H9 (cell line): ENCODE results near the gene ISM2. TPM values are rescaled to one million over a fixed set of nuclear protein-coding genes. Genes with fewer than 3 reads are reported as not detected.

Experiments used
- DNase-seq: peaks from one replicate; pipeline ENCODE4 v3.0.0-alpha.2; 2017
- H2AFZ ChIP-seq: one replicate; pipeline ENCODE4 v1.6.1; 2013; ENCODE audit warnings: mild to moderate bottlenecking, low read length, control low read depth, moderate library complexity
- H2AK5ac ChIP-seq: 2 replicates; pipeline ENCODE4 v1.6.1; 2013; ENCODE audit warnings: low read length, control low read depth, mixed read lengths; ENCODE audit not compliant: insufficient read length
- H2BK120ac ChIP-seq: one replicate; pipeline ENCODE4 v1.6.1; 2013; ENCODE audit warnings: low read depth, mild to moderate bottlenecking, low read length, control low read depth, inconsistent platforms; ENCODE audit not compliant: poor library complexity, severe bottlenecking
- H2BK12ac ChIP-seq: 2 replicates; pipeline ENCODE4 v1.6.1; 2013; ENCODE audit warnings: low read length, control low read depth, mixed read lengths, low read depth; ENCODE audit not compliant: insufficient read length
- H2BK15ac ChIP-seq: 2 replicates; pipeline ENCODE4 v1.6.1; 2013; ENCODE audit warnings: low read depth, low read length, control low read depth
- H2BK20ac ChIP-seq: one replicate; pipeline ENCODE4 v1.6.1; 2013; ENCODE audit warnings: low read depth, mild to moderate bottlenecking, low read length, control low read depth, inconsistent platforms; ENCODE audit not compliant: poor library complexity, severe bottlenecking
- H2BK5ac ChIP-seq: 2 replicates; pipeline ENCODE4 v1.6.1; 2013; ENCODE audit warnings: low read length, control low read depth, mixed read lengths; ENCODE audit not compliant: insufficient read length
- H3K14ac ChIP-seq: 2 replicates; pipeline ENCODE4 v1.6.1; 2013; ENCODE audit warnings: low read length, control low read depth; ENCODE audit not compliant: insufficient read depth
- H3K18ac ChIP-seq: 2 replicates; pipeline ENCODE4 v1.6.1; 2013; ENCODE audit warnings: low read depth, mild to moderate bottlenecking, mixed read lengths, low read length, control low read depth; ENCODE audit not compliant: insufficient read length
- H3K23ac ChIP-seq: 2 replicates; pipeline ENCODE4 v1.6.1; 2013; ENCODE audit warnings: low read length, control low read depth, mixed read lengths, low read depth; ENCODE audit not compliant: insufficient read length
- H3K23me2 ChIP-seq: 2 replicates; pipeline ENCODE4 v1.6.1; 2013; ENCODE audit warnings: low read depth, mild to moderate bottlenecking, mixed read lengths, low read length, control low read depth; ENCODE audit not compliant: insufficient read length, poor library complexity, severe bottlenecking
- H3K27ac ChIP-seq: 2 replicates; pipeline ENCODE4 v1.5.1; 2013; ENCODE audit warnings: low read length, control low read depth, mixed read lengths, low read depth; ENCODE audit not compliant: insufficient read length
- H3K27me3 ChIP-seq: 2 replicates; pipeline ENCODE4 v1.6.1; 2013; ENCODE audit warnings: low read length, control low read depth, inconsistent platforms; ENCODE audit not compliant: insufficient read depth
- H3K4ac ChIP-seq: 2 replicates; pipeline ENCODE4 v1.6.1; 2013; ENCODE audit warnings: low read depth, mild to moderate bottlenecking, control low read depth, inconsistent platforms, low read length, moderate library complexity
- H3K4me1 ChIP-seq: 2 replicates; pipeline ENCODE4 v1.6.1; 2013; ENCODE audit warnings: low read length, control low read depth, inconsistent platforms; ENCODE audit not compliant: insufficient read depth
- H3K4me2 ChIP-seq: 2 replicates; pipeline ENCODE4 v1.6.1; 2013; ENCODE audit warnings: low read length, control low read depth, mixed read lengths; ENCODE audit not compliant: insufficient read length, insufficient read depth
- H3K56ac ChIP-seq: 2 replicates; pipeline ENCODE4 v1.6.1; 2013; ENCODE audit warnings: low read depth, mild to moderate bottlenecking, mixed read lengths, low read length, control low read depth; ENCODE audit not compliant: insufficient read length
- H3K79me1 ChIP-seq: 2 replicates; pipeline ENCODE4 v1.6.1; 2013; ENCODE audit warnings: low read depth, mild to moderate bottlenecking, moderate library complexity, low read length, control low read depth, inconsistent platforms; ENCODE audit not compliant: insufficient read depth, poor library complexity, severe bottlenecking
- H3K79me2 ChIP-seq: 2 replicates; pipeline ENCODE4 v1.6.1; 2013; ENCODE audit warnings: low read length, control low read depth, inconsistent platforms; ENCODE audit not compliant: insufficient read depth
- H3K9ac ChIP-seq: 2 replicates; pipeline ENCODE4 v1.6.1; 2013; ENCODE audit warnings: low read length, control low read depth, mixed read lengths; ENCODE audit not compliant: insufficient read length; ENCODE audit errors: extremely low read depth
- H3K9me3 ChIP-seq: one replicate; pipeline ENCODE4 v1.6.1; 2013; ENCODE audit warnings: low read depth, low read length, inconsistent platforms; ENCODE audit not compliant: control insufficient read depth
- H3T11ph ChIP-seq: one replicate; pipeline ENCODE4 v1.6.1; 2013; ENCODE audit warnings: mild to moderate bottlenecking, low read length, control low read depth, inconsistent platforms
- H4K20me1 ChIP-seq: one replicate; pipeline ENCODE4 v1.6.1; 2013; ENCODE audit not compliant: control insufficient read depth, insufficient read length, insufficient read depth
- H4K5ac ChIP-seq: 2 replicates; pipeline ENCODE4 v1.6.1; 2013; ENCODE audit warnings: low read depth, mild to moderate bottlenecking, mixed read lengths, low read length, control low read depth; ENCODE audit not compliant: insufficient read length
- H4K8ac ChIP-seq: replicated peaks from 2 replicates; pipeline ENCODE4 v1.6.1; 2013; ENCODE audit warnings: low read length, control low read depth, mixed read lengths, low read depth; ENCODE audit not compliant: insufficient read length
- H4K91ac ChIP-seq: 2 replicates; pipeline ENCODE4 v1.6.1; 2013; ENCODE audit warnings: low read depth, mild to moderate bottlenecking, moderate library complexity, mixed read lengths, low read length, control low read depth; ENCODE audit not compliant: insufficient read length
- H3K27ac Mint-ChIP-seq, 3 experiments: 2 replicates in 2 of 3; 3 replicates in 1 of 3; pipeline ENCODE4 v1.8.0; 2020 to 2021; ENCODE audit warnings: mixed read lengths in 3 of 3, mild to moderate bottlenecking in 1 of 3, moderate library complexity in 1 of 3
- H3K27me3 Mint-ChIP-seq: 2 replicates; pipeline ENCODE4 v1.8.0; 2021; ENCODE audit warnings: low read depth, mild to moderate bottlenecking, moderate library complexity, mixed read lengths
- H3K36me3 Mint-ChIP-seq, 3 experiments: 2 replicates in 2 of 3; 3 replicates in 1 of 3; pipeline ENCODE4 v1.8.0; 2020 to 2021; ENCODE audit warnings: low read depth in 3 of 3, mixed read lengths in 3 of 3; ENCODE audit not compliant: insufficient read depth in 1 of 3
- H3K4me1 Mint-ChIP-seq, 2 experiments: 2 replicates each; pipeline ENCODE4 v1.8.0; 2020; ENCODE audit warnings: mixed read lengths in 2 of 2
- H3K4me3 Mint-ChIP-seq, 2 experiments: 2 replicates in 1 of 2; 3 replicates in 1 of 2; pipeline ENCODE4 v1.8.0; 2020 to 2021; ENCODE audit warnings: mild to moderate bottlenecking in 2 of 2, mixed read lengths in 2 of 2, moderate library complexity in 1 of 2
- H3K9me3 Mint-ChIP-seq, 2 experiments: 2 replicates in 1 of 2; 3 replicates in 1 of 2; pipeline ENCODE4 v1.8.0; 2020; ENCODE audit warnings: mild to moderate bottlenecking in 2 of 2, mixed read lengths in 2 of 2, moderate library complexity in 1 of 2
- WGBS: extraction: QIAGEN DNeasy Blood & Tissue Kit; methylation state at CpG from one replicate; pipeline ENCODE4 v1.1.7; 2013; ENCODE audit warnings: missing lambda C conversion rate, low lambda C conversion rate, mixed read lengths; ENCODE audit not compliant: insufficient read length; ENCODE audit errors: extremely low coverage; 5-methylcytosine and 5-hydroxymethylcytosine counted together
- total RNA-seq: library from RNA; stranded (reverse); gene quantifications from 2 replicates; pipeline ENCODE4 v1.2.1, GENCODE V29; 2021
- TF ChIP-seq, protein P1 (sequence below): fragments of 200-600 bp; sonication (generic); conservative IDR thresholded peaks from 3 replicates; pipeline ENCODE4 v1.8.0; 2021; ENCODE audit warnings: antibody characterized with exemption, mild to moderate bottlenecking

Gene ISM2
- total RNA-seq, 1 experiment from 2014 or later, result 0.39 TPM

- Histone ChIP-seq H2AK5ac (no peak within 1 kb of the TSS), H2BK15ac (no peak within 1 kb of the TSS), H2AFZ (peak within 1 kb of the TSS; percentile 94), H2BK120ac (peak within 1 kb of the TSS; percentile 82), H4K20me1 (no peaks in the 10 kb centered on the region), H3K4me1 (no peaks in the 10 kb centered on the region; the same call in 1 of the 2 replicates), H3K4me2 (peak within 1 kb of the TSS; percentile 89), H3K56ac (no peak within 1 kb of the TSS), H3K27me3 (no peaks in the 10 kb centered on the region), H3K79me2 (peaks cover 13% of the 10 kb centered on the region; the same call in 1 of the 2 replicates), H3K9ac (peak within 1 kb of the TSS; percentile 89), H3K9me3 (no peaks in the 10 kb centered on the region), H3K79me1 (peaks cover 7% of the 10 kb centered on the region), H4K5ac (no peak within 1 kb of the TSS), H4K91ac (no peak within 1 kb of the TSS), H3K18ac (peak within 1 kb of the TSS; percentile 91), H3K27ac (peak within 1 kb of the TSS; percentile 39), H3T11ph (no peak within 1 kb of the TSS), H2BK5ac (peak within 1 kb of the TSS; percentile 73), H3K23ac (no peak within 1 kb of the TSS), H3K14ac (peak within 1 kb of the TSS; percentile 86; the same call in 1 of the 2 replicates), H3K4ac (no peak within 1 kb of the TSS), H4K8ac (no peak within 1 kb of the TSS), H2BK12ac (no peak within 1 kb of the TSS), H2BK20ac (no peak within 1 kb of the TSS), H3K23me2 (peaks cover 4% of the 10 kb centered on the region)
- TF ChIP-seq, protein P1, sequence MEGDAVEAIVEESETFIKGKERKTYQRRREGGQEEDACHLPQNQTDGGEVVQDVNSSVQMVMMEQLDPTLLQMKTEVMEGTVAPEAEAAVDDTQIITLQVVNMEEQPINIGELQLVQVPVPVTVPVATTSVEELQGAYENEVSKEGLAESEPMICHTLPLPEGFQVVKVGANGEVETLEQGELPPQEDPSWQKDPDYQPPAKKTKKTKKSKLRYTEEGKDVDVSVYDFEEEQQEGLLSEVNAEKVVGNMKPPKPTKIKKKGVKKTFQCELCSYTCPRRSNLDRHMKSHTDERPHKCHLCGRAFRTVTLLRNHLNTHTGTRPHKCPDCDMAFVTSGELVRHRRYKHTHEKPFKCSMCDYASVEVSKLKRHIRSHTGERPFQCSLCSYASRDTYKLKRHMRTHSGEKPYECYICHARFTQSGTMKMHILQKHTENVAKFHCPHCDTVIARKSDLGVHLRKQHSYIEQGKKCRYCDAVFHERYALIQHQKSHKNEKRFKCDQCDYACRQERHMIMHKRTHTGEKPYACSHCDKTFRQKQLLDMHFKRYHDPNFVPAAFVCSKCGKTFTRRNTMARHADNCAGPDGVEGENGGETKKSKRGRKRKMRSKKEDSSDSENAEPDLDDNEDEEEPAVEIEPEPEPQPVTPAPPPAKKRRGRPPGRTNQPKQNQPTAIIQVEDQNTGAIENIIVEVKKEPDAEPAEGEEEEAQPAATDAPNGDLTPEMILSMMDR, result no peak
- Mint-ChIP-seq H3K4me3 (peak within 1 kb of the TSS; percentile 100), H3K27me3 (no peaks in the 10 kb centered on the region), H3K27ac (peak within 1 kb of the TSS; percentile 100), H3K36me3 (peaks cover 29 to 44% (median 41%) of the 10 kb centered on the region in 3 experiments), H3K9me3 (no peaks in the 10 kb centered on the region), H3K4me1 (peaks cover 20 to 22% of the 10 kb centered on the region in 2 experiments)
- WGBS, result no CpG with 5 or more reads among the region's 50 CpGs
- DNase-seq, result peak; percentile 99
Measured at GRCh38 chr14:77457522-77458248, 40.9 kb downstream of the ISM2 start, which contains the start of the genes AHSA1 and VIPAS39. TSS of gene AHSA1 (plus strand) at chr14:77458093. CDS start at chr14:77458190, 97 bp downstream. TSS of gene VIPAS39 (minus strand) at chr14:77457601. CDS start at chr14:77454102, 3,499 bp downstream.
